WI38 (cell line): Measurements from ENCODE around the gene DPYD.

Experiments
- H3K4me3 ChIP-seq: 2 replicates; pipeline ENCODE4 v1.5.1; 2011; ENCODE audit warnings: low read depth, mild to moderate bottlenecking, control low read depth, low read length
- TF ChIP-seq, protein P1 (sequence below): IDR thresholded peaks from 2 replicates; pipeline ENCODE4 v1.5.1; 2012; ENCODE audit warnings: low read depth, mild to moderate bottlenecking, control low read depth, low read length

DPYD gene

DNA sequence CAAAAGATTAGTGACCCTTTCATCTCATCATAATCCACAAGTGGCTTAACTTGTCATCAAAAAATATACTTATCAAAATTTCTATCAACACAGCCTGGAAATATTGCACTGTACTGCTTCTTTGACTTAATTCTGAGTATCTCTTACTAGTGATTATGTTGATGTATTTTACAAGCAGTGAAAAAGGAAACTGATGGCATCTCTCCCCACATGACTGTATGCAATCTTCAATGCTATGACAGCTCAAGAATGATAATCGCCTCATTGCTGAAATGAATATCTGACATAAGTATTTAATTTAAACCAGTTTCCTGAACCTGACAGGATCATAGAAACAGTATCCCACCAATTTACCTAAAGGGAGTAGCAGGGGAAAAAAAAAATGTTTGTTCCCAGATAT lies 79.5 kb downstream of the DPYD start:
- TF ChIP-seq, protein P1, sequence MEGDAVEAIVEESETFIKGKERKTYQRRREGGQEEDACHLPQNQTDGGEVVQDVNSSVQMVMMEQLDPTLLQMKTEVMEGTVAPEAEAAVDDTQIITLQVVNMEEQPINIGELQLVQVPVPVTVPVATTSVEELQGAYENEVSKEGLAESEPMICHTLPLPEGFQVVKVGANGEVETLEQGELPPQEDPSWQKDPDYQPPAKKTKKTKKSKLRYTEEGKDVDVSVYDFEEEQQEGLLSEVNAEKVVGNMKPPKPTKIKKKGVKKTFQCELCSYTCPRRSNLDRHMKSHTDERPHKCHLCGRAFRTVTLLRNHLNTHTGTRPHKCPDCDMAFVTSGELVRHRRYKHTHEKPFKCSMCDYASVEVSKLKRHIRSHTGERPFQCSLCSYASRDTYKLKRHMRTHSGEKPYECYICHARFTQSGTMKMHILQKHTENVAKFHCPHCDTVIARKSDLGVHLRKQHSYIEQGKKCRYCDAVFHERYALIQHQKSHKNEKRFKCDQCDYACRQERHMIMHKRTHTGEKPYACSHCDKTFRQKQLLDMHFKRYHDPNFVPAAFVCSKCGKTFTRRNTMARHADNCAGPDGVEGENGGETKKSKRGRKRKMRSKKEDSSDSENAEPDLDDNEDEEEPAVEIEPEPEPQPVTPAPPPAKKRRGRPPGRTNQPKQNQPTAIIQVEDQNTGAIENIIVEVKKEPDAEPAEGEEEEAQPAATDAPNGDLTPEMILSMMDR: no peak
- H3K4me3 ChIP-seq: no peak overlapping the region

DNA sequence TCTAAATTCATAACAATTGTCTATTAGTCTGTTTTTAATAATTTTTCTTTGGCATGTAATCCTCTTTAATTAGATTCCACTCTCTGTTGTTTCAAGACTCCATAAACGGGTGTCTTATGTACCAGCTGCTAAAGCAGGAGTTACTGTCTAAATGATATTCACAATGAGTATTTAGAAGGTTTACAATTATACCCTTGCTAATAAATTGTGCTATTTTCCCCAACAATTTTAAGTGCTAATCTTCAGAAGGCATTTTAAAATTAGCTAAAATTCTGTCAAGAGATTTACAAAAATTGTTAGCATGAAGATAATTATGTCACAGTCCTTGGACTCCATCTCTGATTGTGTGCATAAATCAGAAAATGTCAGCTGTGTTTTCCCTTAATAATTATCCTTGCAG lies 83.7 kb downstream of the DPYD start:
- H3K4me3 ChIP-seq: no peak overlapping the region
- TF ChIP-seq, protein P1: no peak

DNA sequence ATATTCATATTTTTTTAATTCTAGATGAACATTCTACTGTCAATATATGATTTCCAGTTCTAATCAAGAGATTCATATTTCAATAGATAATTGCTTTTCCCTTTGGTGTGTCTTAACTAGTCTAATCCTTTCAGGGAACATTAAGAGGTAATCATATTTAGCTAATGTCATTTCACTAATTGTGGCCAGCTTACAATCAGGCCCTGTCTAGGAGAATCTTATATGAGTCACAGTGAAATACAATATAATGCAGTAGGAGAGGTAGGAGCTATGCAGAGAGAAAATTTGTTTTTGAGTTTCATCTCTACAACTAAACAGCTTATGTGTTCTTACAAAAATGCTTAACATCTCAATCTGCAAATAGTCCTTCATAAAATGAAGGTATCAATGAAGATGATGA lies 85.9 kb downstream of the DPYD start:
- no peak overlapping the region for H3K4me3 ChIP-seq
- TF ChIP-seq, protein P1: no peak

GRCh38 chr1:97833881-97834280 lies 87.0 kb downstream of the DPYD start:
- H3K4me3 ChIP-seq: no peak overlapping the region
- TF ChIP-seq, protein P1: no peak

- no peak overlapping the region for H3K4me3 ChIP-seq
- TF ChIP-seq, protein P1: no peak
Observed at GRCh38 chr1:97832481-97832880, 88.4 kb downstream of the DPYD start.

- TF ChIP-seq, protein P1: no peak
- H3K4me3 ChIP-seq: no peak overlapping the region
Observed at GRCh38 chr1:97827887-97828286, 92.9 kb downstream of the DPYD start.

GRCh38 chr1:97826820-97827219 lies 94.0 kb downstream of the DPYD start:
- H3K4me3 ChIP-seq: no peak overlapping the region
- TF ChIP-seq, protein P1: no peak
